GM18873 (cell line): ENCODE data around the gene LRPAP1.
"Not testable (repeated sequence)": the region's sequence is repeated elsewhere in the genome, so short reads cannot be mapped to it uniquely, and the experiment has no call there.

Source experiments
- ATAC-seq: cut with Tn5 transposase; IDR thresholded peaks from one replicate; pipeline ENCODE4 v1.9.1; 2021; ENCODE audit warnings: mild to moderate bottlenecking, moderate library complexity, moderate number of reproducible peaks; ENCODE audit not compliant: unreplicated experiment, low FRiP score

The LRPAP1 gene

DNA sequence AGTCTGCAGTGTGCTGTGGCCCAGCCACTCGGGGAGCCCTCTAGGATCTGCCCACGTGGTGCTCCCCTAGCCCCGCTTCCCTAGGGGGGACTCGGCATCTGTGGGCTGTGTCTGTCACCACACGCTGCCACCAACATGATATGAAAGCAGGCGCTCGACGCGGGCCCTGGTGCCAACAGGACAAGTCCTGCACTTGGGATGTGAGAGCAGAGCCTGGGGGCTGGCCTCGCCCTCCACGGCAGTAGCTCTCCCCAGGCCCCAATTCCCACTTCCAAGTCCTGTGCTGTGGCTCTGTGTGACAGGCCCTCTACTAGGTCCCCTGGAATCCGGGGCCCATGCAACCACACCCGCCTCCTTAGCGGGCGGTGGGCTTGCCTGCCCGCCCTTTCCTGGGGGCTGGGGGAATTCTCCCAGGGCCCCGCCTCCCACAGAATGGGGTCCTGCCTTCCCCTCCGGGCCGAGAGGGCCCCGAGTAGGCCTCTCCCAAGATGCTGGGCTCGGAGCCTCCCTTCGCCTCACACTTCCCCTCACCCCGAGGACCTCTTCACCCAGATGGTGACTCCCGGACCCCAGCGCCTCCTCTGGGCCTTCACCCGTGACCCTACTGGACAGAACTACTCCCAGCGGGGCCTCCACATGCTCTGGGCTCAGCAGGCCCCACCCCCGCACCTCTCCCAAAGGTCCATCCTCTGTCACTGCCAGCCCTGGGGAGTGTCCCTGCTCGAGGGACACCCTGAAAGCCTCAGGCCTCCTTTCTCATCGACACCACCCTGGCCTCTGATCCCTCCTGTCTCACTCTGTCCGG lies 11.2 kb downstream of the LRPAP1 start:
- no peak for ATAC-seq

DNA sequence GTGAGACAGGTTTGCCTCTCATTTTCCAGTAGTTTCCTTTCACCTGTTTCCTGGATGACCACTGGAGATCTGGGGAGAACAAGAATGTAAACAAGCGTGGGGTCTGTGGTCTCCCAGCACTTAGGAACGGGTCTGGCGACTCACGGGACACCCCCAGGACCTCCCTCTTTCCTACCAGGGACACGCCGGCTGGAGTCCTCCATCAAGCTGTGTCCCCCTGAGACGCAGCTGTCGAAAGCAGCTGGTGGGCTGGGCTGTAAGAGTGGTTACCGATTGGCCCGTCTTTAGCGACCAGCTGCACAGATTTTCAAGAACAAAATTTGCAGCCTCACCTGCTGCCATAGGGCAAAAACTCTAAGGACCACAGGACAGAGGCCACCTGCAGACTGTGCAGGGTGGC lies 11.9 kb downstream of the LRPAP1 start:
- ATAC-seq = no peak

- no peak for ATAC-seq
Measured at GRCh38 chr4:3519468-3520264, 12.6 kb downstream of the LRPAP1 start.

DNA sequence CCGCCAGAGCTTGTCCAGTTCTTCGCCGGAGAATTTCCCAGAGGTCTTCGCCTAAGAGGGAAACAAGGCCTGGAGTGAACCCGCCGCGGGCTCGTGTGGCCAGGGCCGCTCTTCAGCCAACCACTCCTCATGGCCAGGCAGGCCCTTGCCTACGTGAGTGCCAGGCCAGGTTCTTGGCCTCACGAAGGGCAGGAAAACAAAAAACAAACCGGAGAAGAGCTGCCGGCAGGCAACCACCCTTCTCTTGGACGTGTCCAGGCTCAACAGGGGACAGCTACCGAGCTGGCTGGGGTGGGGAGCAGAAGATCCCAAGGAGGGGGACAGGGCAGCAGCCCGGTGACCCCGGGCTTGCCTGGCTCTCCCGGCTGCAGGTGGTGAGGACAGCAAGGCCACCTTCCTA lies 13.3 kb downstream of the LRPAP1 start:
- ATAC-seq = no peak

- no peak for ATAC-seq
Measured at GRCh38 chr4:3518511-3518880, 13.7 kb downstream of the LRPAP1 start.

DNA sequence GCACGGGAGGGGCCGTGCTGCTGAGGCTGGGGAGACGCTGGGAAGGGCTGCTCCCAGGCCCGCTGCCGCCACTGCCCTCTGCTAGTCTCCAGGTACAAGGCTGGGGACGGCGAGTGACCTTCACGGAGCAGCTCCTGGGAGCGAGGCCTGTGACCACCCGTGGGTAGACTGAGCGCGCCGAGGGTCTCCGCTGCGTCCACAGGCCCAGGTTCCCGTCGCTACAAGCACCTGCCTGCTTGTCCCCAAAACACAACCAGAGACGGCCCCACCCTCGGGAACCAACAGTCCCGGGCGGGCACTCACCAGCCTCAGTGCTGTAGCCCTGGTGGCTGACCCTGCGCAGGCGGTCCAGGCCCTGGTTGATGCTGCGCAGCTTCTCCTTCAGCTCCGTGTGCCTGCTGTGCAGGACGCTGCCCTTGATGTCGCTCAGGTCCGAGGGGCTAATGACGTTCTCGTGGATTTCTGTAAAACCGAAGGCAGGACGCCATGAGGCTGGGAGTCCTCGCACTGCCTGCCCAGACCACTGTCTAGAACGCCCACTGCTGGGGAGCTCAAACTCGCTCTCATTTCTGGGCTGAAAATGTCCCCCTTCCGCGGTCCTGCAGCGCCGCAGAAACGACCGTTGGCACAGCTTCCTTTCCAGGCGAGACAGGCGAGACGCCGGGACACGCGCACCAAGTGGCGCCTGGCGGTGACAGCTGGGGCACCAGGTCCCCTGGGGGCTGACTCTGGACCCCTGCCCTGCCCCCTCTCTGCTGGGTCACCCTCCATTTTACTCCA lies 14.3 kb downstream of the LRPAP1 start:
- no peak for ATAC-seq

- no peak for ATAC-seq
Measured at GRCh38 chr4:3516836-3517730, 15.1 kb downstream of the LRPAP1 start.

DNA sequence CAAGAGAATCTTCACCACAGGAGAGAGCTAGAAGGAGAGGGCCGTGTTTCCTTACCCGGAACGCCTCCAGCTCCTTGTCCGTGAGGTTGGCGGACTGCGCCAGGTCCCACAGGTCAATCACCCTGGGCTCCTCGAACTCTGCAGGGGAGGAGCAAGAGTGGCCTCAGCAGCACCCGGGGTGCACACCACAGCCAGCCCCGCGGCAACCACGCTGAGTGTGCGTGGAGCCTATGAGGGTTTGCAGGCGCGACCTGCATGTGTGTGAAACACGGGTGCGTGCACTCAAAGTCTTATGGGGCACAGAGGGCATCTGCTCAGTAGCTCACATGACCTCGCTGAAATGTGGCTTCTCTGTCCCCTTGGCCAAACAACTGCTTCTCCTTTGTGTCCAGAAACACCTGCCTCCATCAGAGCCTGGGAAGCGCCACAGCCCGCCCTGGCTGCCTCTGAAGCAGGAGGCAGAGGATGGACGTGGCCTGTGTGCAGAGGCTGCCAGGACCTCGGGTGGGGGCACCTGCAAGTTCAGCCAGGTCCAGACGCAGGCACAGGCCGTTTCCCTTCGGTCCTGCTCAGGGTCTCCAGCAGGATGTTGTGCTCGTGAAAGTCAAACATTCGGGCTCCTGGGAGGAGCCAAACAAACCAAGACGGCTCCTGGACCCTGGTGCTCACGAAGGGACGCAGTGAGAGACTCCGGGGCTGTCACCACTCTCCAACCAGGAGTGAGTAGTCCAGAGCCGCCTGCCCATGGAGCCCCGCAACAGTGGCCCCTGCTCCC lies 16.0 kb downstream of the LRPAP1 start:
- no peak for ATAC-seq

DNA sequence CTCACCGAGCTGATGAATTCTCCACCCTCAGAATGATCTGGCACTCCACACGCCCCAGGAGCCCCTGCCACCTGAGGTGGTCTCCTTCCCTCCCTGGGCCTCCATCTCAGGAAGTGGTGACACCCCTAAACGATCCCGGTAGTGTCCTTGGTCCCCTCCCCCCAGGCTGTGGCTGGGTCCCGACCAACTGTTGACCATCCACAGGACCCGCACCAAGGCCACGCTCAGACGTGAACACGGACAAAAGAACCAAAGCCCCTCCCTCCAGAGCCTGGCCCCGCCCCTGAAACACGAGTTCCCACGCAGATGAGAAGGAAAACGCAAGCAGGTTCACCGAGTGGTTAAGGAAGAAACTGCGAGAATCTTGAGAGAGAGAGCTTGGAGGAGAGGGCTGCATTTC lies 16.6 kb downstream of the LRPAP1 start:
- no peak for ATAC-seq

- ATAC-seq = no peak
Measured at GRCh38 chr4:3514806-3515501, 17.3 kb downstream of the LRPAP1 start.

- ATAC-seq = no peak
Measured at GRCh38 chr4:3514221-3514780, 17.9 kb downstream of the LRPAP1 start.

GRCh38 chr4:3513807-3514206 lies 18.4 kb downstream of the LRPAP1 start:
- no peak for ATAC-seq

DNA sequence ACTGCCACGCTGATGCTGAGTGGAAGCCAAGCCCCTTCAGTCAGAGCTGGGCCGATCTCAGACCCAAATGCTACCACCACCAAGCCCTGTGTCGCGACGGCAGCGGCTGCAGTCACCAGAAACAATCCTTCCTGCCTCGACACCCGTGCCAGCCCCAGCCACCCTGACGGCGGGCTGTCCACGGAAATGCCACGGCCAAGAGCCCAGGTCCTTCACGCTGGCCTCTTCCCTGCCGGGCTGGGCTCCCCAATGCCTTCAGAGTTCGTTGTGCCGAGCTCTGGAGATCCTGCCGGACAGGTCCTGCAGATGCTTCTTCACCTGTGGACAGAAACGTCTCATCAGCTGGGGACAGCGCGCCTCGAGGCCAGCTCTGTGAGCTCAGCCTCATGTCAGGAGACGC lies 19.5 kb downstream of the LRPAP1 start:
- no peak for ATAC-seq

GRCh38 chr4:3512279-3512678 lies 19.9 kb downstream of the LRPAP1 start:
- no peak for ATAC-seq

- ATAC-seq = not testable (repeated sequence)
Measured at GRCh38 chr4:3511601-3512000, 20.6 kb downstream of the LRPAP1 start.

DNA sequence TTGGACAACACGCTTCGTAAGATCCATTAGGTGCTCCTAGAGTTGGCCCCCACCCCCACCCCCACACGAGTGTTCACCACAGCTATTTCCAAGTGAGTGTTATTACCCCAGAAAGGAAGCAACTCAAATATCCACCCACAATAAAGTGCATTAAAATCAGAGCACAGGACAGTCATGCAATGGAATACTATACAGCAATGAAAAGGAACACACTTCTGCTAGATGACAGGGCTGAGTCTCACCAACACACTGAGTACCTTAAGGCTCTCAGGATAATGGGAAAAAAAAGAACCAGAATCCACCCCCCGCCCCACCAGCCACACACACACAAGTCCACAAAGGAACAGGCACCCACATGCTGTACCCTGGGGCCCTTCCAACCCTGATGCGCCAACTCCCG lies 21.0 kb downstream of the LRPAP1 start:
- no peak for ATAC-seq

- ATAC-seq = no peak
Measured at GRCh38 chr4:3510481-3510880, 21.7 kb downstream of the LRPAP1 start.

DNA sequence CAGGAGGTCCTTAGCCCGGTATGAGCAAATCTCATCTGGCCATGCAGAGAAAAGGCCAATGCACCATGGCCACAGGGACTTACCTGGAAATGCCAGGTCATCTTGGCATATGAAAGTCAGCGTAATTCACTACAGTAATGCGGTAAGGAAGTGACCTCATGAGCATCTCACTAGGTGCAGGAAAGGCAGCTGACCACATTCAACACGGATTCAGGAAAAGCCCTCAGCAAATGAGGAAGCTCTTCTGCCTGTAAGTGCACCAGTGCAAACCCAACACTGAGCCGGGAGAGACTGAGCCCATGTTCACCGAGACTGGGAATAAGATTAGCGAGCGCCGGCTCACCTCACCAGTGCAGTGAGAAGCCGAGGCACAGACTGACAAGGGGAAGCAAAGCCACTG lies 23.7 kb downstream of the LRPAP1 start:
- ATAC-seq = no peak
